ENCODE data around the gene TM4SF18. TPM values are rescaled to one million over a fixed set of nuclear protein-coding genes. Genes with fewer than 3 reads are reported as not detected.
"Not testable (repeated sequence)": the region's sequence is repeated elsewhere in the genome, so short reads cannot be mapped to it uniquely, and the experiment has no call there.

TM4SF18 gene, protein sequence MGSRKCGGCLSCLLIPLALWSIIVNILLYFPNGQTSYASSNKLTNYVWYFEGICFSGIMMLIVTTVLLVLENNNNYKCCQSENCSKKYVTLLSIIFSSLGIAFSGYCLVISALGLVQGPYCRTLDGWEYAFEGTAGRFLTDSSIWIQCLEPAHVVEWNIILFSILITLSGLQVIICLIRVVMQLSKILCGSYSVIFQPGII
- not detected for total RNA-seq

GRCh38 chr3:149333176-149333859 lies at the start of gene TM4SF18:
Gene TM4SF18, minus strand, starts transcription at chr3:149333636. Its CDS starts 254 bp downstream, at chr3:149333382.
- CTCF ChIA-PET: interaction anchor here (0.9 kb wide), 1 partner anchor 9 kb away, joined by 3 read pairs; no protein-coding TSS in a partner anchor
- H3K27ac Mint-ChIP-seq: no peak within 1 kb of the TSS
- H3K27me3 Mint-ChIP-seq: peaks cover 24% of the 10 kb centered on the region
- no peak within 1 kb of the TSS for H3K4me3 Mint-ChIP-seq
- ATAC-seq (no peak), DNase-seq (no peak)
- no peaks in the 10 kb centered on the region for H3K4me1 Mint-ChIP-seq
- peaks cover 2% of the 10 kb centered on the region for H3K9me3 Mint-ChIP-seq (ENCODE audit: low read depth)
- no peaks in the 10 kb centered on the region for H3K36me3 Mint-ChIP-seq

DNA sequence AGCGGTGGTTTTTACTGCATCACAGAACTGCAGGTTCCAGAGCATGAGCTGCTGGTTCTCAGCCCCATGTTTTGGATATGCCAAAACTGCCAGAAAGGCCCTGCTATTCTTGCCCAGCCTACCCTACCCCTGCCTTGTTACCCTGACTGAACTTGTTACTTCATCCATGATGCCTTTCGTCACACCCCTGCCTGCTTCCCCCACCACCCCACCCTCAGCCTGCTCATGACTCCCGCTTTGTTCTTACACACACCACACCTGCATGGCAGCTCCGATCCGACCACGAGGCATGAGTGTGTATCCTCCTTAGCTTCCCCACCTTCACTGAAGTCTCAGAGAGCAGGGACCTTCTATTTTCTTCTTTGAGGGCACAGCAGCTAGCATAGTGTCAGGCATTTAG lies 49.1 kb upstream of the TM4SF18 start:
- Mint-ChIP-seq H3K27me3 (peaks cover 2% of the 10 kb centered on the region), H3K27ac (no peak overlapping the region), H3K9me3 (ENCODE audit: low read depth) (no peaks in the 10 kb centered on the region), H3K4me3 (no peak overlapping the region), H3K4me1 (no peaks in the 10 kb centered on the region), H3K36me3 (no peaks in the 10 kb centered on the region)
- CTCF ChIA-PET: no interaction called here
- no peak for DNase-seq
- no peak for ATAC-seq

DNA sequence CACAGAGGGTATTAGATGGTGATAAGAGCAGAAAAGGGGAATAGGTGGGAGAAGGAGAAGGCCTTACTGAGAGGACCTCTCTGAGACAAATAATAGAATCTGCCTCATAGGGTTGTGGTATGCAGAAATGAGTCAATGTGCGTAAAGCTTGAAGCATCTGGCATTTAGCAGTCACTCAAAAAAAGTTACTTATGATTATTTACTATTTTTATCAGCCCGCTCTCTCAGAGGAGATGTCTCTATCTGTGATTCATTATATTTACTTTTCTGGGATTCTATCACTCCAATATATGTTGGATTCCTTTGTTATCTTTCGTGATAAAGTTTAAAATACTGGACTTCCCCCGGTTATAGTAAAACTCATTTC lies 48.6 kb upstream of the TM4SF18 start:
- no peak for ATAC-seq
- Mint-ChIP-seq H3K27me3 (peaks cover 4% of the 10 kb centered on the region), H3K27ac (no peak overlapping the region), H3K36me3 (no peaks in the 10 kb centered on the region), H3K4me3 (no peak overlapping the region), H3K4me1 (no peaks in the 10 kb centered on the region), H3K9me3 (ENCODE audit: low read depth) (no peaks in the 10 kb centered on the region)
- no peak for DNase-seq
- CTCF ChIA-PET: no interaction called here

GRCh38 chr3:149381173-149382100 lies 48.0 kb upstream of the TM4SF18 start:
- ATAC-seq (no peak), DNase-seq (no peak)
- CTCF ChIA-PET: no interaction called here
- no peak overlapping the region for H3K27ac Mint-ChIP-seq
- peaks cover 8% of the 10 kb centered on the region for H3K27me3 Mint-ChIP-seq
- no peaks in the 10 kb centered on the region for H3K36me3 Mint-ChIP-seq
- no peak overlapping the region for H3K4me3 Mint-ChIP-seq
- no peaks in the 10 kb centered on the region for H3K9me3 Mint-ChIP-seq (ENCODE audit: low read depth)
- no peaks in the 10 kb centered on the region for H3K4me1 Mint-ChIP-seq

DNA sequence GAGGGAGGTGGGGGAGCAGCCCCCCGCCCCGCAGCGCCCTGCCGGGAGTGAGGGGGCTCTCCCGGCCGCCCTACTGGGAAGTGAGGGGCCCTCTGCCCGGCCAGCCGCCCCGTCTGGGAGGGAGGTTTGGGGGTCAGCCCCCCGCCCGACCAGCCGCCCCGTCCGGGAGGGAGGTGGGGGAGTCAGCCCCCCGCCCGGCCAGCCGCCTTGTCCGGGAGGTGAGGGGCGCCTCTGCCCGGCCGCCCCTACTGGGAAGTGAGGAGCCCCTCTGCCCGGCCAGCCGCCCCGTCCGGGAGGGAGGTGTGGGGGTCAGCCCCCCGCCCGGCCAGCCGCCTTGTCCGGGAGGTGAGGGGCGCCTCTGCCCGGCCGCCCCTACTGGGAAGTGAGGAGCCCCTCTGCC lies 46.8 kb upstream of the TM4SF18 start:
- H3K4me1 Mint-ChIP-seq; H3K9me3 Mint-ChIP-seq (ENCODE audit: low read depth); H3K27me3 Mint-ChIP-seq; H3K27ac Mint-ChIP-seq; H3K4me3 Mint-ChIP-seq; DNase-seq; CTCF ChIA-PET; ATAC-seq; H3K36me3 Mint-ChIP-seq: not testable (repeated sequence)

GRCh38 chr3:149378478-149379309 lies 45.3 kb upstream of the TM4SF18 start:
- no peak overlapping the region for H3K4me3 Mint-ChIP-seq
- H3K36me3 Mint-ChIP-seq: no peaks in the 10 kb centered on the region
- H3K27me3 Mint-ChIP-seq: peaks cover 11% of the 10 kb centered on the region
- no peak for ATAC-seq
- CTCF ChIA-PET: no interaction called here
- no peak for DNase-seq
- H3K4me1 Mint-ChIP-seq: no peaks in the 10 kb centered on the region
- no peak overlapping the region for H3K27ac Mint-ChIP-seq
- no peaks in the 10 kb centered on the region for H3K9me3 Mint-ChIP-seq (ENCODE audit: low read depth)

DNA sequence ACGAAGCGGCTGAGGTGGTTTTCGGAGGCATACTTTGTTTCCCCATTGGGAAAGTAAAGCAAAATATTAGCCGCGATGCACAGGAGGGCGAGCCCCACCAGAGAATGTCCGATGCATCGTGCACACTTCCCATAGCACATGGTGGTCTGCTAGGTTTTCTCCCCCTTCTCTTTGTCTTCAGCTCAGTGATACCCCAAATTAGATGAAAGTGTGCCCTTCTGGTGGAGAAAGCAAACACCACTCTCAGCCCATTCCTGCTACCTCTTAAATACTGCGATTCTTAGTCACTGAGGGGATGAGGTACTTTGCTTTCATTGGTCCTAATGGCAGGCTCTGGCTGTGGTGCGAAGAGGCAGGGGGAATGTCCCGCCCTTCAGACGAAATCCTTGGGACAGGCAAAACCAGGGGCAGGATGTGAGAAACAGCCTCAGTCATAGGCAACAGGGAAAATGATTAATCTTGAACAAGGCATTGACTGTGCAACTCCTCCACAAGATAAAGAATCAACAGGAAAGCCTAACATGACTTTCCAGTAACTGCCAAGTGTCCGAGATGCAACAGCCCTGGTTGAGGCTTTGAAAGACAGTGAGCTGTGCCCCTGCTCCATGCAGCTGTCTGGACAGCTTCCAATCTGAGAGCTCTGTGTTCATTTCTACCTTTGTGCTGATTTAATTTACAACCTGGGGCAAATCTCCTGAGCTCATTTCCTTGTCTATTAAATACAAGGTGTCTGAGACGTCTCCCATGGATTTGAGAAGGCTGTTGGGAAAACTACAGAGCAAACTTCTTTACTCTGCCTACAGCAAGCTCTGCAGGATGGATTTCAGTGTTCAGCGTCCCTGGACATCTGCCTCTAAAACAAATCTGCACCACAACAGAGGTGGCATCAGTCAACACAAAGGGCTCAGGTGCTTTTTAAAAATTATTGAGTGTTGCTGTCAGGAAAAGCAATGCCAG lies 44.2 kb upstream of the TM4SF18 start, which contains the start of gene TM4SF1:
TSS of gene TM4SF1 (minus strand) at position 242 of the 957 bp plus-strand sequence. CDS start at position 140, 102 bp downstream.
- ATAC-seq: no peak

GRCh38 chr3:149376718-149377407 lies 43.4 kb upstream of the TM4SF18 start:
- ATAC-seq (no peak), DNase-seq (no peak)
- Mint-ChIP-seq H3K9me3 (ENCODE audit: low read depth) (no peaks in the 10 kb centered on the region), H3K27me3 (peaks cover 18% of the 10 kb centered on the region), H3K36me3 (no peaks in the 10 kb centered on the region), H3K4me3 (no peak overlapping the region), H3K4me1 (no peaks in the 10 kb centered on the region), H3K27ac (no peak overlapping the region)
- CTCF ChIA-PET: no interaction called here

More for the DNA sequence above, 44.2 kb upstream of the TM4SF18 start, which contains the start of gene TM4SF1:
- Mint-ChIP-seq H3K4me3 (no peak within 1 kb of the TSS), H3K9me3 (ENCODE audit: low read depth) (no peaks in the 10 kb centered on the region), H3K27me3 (peaks cover 17% of the 10 kb centered on the region), H3K36me3 (no peaks in the 10 kb centered on the region), H3K27ac (no peak within 1 kb of the TSS), H3K4me1 (no peaks in the 10 kb centered on the region)
- DNase-seq: no peak
- CTCF ChIA-PET: no interaction called here

DNA sequence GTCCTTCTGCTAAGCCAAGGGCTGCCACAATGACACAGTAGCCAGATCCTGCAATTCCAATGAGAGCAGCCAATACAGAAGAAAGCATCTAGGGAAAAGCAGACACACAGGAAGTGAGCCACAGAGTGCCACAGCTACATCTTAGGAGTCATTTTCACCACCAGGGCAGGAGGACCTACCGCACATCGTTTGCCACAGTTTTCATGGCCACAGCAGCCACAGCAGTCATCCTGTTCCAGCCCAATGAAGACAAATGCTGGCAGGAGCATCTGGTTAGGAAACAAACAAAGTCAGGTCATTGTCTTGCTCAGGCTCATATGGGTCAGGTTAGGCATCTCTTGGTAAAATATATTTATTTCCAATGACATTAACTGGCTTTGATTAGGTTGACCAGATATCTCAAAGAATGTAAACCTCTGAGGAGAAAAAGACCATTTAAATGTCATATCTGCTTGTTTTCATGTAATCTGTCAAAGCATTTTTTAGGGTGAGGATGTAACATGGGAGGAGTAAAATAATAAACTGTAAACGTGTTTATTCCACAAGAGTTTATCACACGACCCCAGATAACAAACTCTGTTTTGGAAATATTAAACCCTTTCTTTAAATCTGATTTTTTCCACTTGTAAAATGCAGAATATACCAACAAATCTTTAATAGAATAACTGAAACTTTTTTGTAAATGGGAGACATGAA lies 42.2 kb upstream of the TM4SF18 start:
- Mint-ChIP-seq H3K27me3 (peaks cover 18% of the 10 kb centered on the region), H3K36me3 (no peaks in the 10 kb centered on the region), H3K27ac (no peak overlapping the region), H3K4me3 (no peak overlapping the region), H3K4me1 (no peaks in the 10 kb centered on the region), H3K9me3 (ENCODE audit: low read depth) (no peaks in the 10 kb centered on the region)
- ATAC-seq (no peak), DNase-seq (no peak)
- CTCF ChIA-PET: no interaction called here

DNA sequence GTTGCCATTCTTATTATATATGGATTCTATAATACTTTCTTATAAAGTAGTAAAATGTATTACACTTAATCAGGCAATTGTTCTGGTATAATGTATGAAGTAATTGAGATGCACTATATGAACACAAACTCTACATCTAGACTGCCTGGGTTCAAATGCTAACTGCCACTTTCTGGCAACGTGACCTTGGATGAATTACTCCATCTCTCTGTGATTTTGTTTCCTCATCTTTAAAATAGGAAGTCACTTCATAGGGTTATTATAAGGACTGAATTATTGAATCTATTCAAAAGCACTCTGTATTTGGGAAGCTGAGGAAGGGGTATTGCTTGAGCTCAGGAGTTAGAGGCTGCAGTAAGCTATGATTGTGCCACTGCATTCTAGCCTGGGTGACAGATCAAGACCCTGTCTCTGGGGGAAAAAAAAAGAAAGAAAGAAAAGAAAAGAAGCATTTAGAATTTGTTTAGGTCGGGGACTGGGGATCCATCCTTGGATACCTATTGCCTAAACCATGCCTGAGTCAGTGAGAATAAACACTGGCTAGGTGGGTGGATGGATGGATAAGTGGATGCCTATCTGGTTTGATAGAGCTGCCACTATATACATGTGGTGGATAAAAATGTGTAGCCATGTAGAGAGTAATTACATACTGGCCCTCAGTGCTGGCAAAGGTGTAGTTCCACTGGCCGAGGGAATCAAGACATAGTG lies 41.5 kb upstream of the TM4SF18 start:
- Mint-ChIP-seq H3K4me3 (no peak overlapping the region), H3K36me3 (no peaks in the 10 kb centered on the region), H3K27me3 (peaks cover 18% of the 10 kb centered on the region), H3K27ac (no peak overlapping the region), H3K4me1 (no peaks in the 10 kb centered on the region), H3K9me3 (ENCODE audit: low read depth) (no peaks in the 10 kb centered on the region)
- ATAC-seq (no peak), DNase-seq (no peak)
- CTCF ChIA-PET: no interaction called here

DNA sequence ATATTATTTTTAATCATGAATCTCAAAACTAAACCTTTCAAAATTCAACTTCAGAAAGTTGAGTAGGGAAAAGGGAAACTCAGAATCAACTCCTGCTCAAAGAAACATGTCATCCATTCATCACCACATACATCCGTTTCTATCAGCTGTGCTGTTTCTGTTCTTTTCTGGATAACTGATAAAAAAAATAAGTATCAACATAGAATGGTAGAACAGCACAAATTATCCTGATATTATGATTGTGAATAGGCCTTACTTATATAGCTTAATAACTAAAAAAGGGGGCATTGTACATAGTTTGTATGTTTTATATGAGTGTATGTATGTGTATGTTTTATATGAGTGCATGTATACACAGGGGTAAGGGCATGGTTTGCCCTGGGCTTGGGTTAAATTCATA lies 41.0 kb upstream of the TM4SF18 start:
- Mint-ChIP-seq H3K36me3 (no peaks in the 10 kb centered on the region), H3K27me3 (peaks cover 18% of the 10 kb centered on the region), H3K4me3 (no peak overlapping the region), H3K4me1 (no peaks in the 10 kb centered on the region), H3K27ac (no peak overlapping the region), H3K9me3 (ENCODE audit: low read depth) (no peaks in the 10 kb centered on the region)
- ATAC-seq (no peak), DNase-seq (no peak)
- CTCF ChIA-PET: interaction anchor here (0.6 to 1.4 kb wide), 2 partner anchors 118 to 404 kb away, joined by 3 read pairs; no protein-coding TSS in a partner anchor
